A673 (cell line): ENCODE measurements around the gene PLPP1. TPM values are rescaled to one million over a fixed set of nuclear protein-coding genes. Genes with fewer than 3 reads are reported as not detected.
A peak's percentile ranks its signal among the peaks of the same experiment; 100 is the strongest.

Experiments used
- BruUV-seq: library from RNA; stranded (reverse); fragments of 400-500 nt; replicated peaks from 2 replicates; lab custom pipeline; 2021; lab: Mats Ljungman, UMichigan
- CTCF ChIA-PET: fragments of 300-600 bp; sonication (Branson Sonifier 250); formaldehyde crosslinking; loops from one replicate; lab custom pipeline; 2022; ENCODE audit warnings: antibody characterized with exemption; lab: Charles Lee
- POLR2A ChIA-PET: fragments of 300-600 bp; sonication (Branson Sonifier 250); formaldehyde crosslinking; loops from one replicate; lab custom pipeline; 2022; ENCODE audit warnings: antibody characterized with exemption; ENCODE audit not compliant: low non-redundant PET; lab: Charles Lee
- DNase-seq: peaks from one replicate; pipeline ENCODE4 v3.0.0-alpha.2; 2015; ENCODE audit warnings: low spot score
- H3K27ac ChIP-seq: fragments of 200-600 bp; sonication (generic); 2 replicates; pipeline ENCODE4 v1.5.1; 2016; ENCODE audit warnings: mixed run types, low read depth, mild to moderate bottlenecking, mixed read lengths, antibody characterized with exemption, low read length; ENCODE audit not compliant: poor library complexity, severe bottlenecking
- H3K27me3 ChIP-seq: fragments of 200-600 bp; sonication (generic); replicated peaks from 2 replicates; pipeline ENCODE4 v1.6.1; 2017; ENCODE audit warnings: mixed run types, low read depth, mild to moderate bottlenecking, mixed read lengths, antibody characterized with exemption, low read length; ENCODE audit not compliant: insufficient read depth, poor library complexity
- H3K36me3 ChIP-seq: fragments of 200-600 bp; sonication (generic); 2 replicates; pipeline ENCODE4 v1.6.1; 2016; ENCODE audit warnings: mixed run types, mild to moderate bottlenecking, mixed read lengths, antibody characterized with exemption, low read length; ENCODE audit not compliant: insufficient read depth, poor library complexity, severe bottlenecking
- H3K4me1 ChIP-seq: fragments of 200-600 bp; sonication (generic); 2 replicates; pipeline ENCODE4 v1.6.1; 2017; ENCODE audit warnings: mixed run types, mild to moderate bottlenecking, mixed read lengths, antibody characterized with exemption, low read length; ENCODE audit not compliant: insufficient read depth, poor library complexity, severe bottlenecking
- H3K4me3 ChIP-seq: fragments of 200-600 bp; sonication (generic); 2 replicates; pipeline ENCODE4 v1.5.1; 2016; ENCODE audit warnings: low read depth, mixed run types, mild to moderate bottlenecking, mixed read lengths, low read length; ENCODE audit not compliant: poor library complexity, severe bottlenecking
- H3K9me3 ChIP-seq: fragments of 200-600 bp; sonication (generic); 2 replicates; pipeline ENCODE4 v1.6.1; 2016; ENCODE audit warnings: mixed run types, low read depth, mild to moderate bottlenecking, mixed read lengths, antibody characterized with exemption, low read length; ENCODE audit not compliant: poor library complexity, severe bottlenecking
- EZH2 ChIP-seq: fragments of 200-600 bp; sonication (generic); IDR thresholded peaks from 2 replicates; pipeline ENCODE4 v1.6.1; 2017; ENCODE audit warnings: borderline replicate concordance, low read depth, mild to moderate bottlenecking, mixed read lengths, antibody characterized with exemption, low read length; ENCODE audit not compliant: poor library complexity, severe bottlenecking
- intact Hi-C: fragments of 100-400 bp; cut with micrococcal nuclease; formaldehyde crosslinking; loops from one replicate; pipeline ENCODE4 v1.10.0; 2022; ENCODE audit not compliant: unreplicated experiment
- total RNA-seq: library from RNA; stranded (reverse); gene quantifications from 2 replicates; pipeline ENCODE4 v1.2.3, GENCODE V29; 2021
- TF ChIP-seq, protein P1 (sequence below): fragments of 300-800, 200-600 bp; sonication (generic); conservative IDR thresholded peaks from 2 replicates; pipeline ENCODE4 v1.5.1; 2017; ENCODE audit warnings: low read depth, mild to moderate bottlenecking, antibody characterized with exemption, low read length, moderate library complexity, mixed read lengths

Gene PLPP1
- total RNA-seq, 1 experiment from 2014 or later, result 6.7 TPM

DNA sequence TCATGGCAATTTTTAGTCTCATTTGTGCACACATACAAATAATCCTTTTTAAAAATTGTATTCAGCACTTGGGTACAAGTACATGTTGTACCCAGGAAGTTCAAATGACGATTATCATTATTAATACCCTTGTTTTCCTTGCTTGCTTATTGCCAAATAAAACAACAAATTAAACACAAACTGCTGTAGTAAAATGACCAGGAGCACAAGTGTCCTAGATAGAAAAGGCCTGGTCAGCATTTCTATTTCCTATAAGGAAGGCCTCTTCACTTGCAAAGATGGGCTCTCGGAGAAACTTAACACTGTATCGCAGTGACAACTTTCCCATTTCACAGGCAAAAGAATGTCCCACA is 34.7 kb upstream of the PLPP1 start:
- H3K27me3 ChIP-seq, result no peaks in the 10 kb centered on the region
- H3K4me3 ChIP-seq, result no peak overlapping the region
- DNase-seq, result no peak
- TF ChIP-seq, protein P1, sequence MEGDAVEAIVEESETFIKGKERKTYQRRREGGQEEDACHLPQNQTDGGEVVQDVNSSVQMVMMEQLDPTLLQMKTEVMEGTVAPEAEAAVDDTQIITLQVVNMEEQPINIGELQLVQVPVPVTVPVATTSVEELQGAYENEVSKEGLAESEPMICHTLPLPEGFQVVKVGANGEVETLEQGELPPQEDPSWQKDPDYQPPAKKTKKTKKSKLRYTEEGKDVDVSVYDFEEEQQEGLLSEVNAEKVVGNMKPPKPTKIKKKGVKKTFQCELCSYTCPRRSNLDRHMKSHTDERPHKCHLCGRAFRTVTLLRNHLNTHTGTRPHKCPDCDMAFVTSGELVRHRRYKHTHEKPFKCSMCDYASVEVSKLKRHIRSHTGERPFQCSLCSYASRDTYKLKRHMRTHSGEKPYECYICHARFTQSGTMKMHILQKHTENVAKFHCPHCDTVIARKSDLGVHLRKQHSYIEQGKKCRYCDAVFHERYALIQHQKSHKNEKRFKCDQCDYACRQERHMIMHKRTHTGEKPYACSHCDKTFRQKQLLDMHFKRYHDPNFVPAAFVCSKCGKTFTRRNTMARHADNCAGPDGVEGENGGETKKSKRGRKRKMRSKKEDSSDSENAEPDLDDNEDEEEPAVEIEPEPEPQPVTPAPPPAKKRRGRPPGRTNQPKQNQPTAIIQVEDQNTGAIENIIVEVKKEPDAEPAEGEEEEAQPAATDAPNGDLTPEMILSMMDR, result no peak
- TF ChIP-seq EZH2, result no peak
- intact Hi-C loops, result no loop called here
- H3K36me3 ChIP-seq, result no peaks in the 10 kb centered on the region
- H3K9me3 ChIP-seq, result no peaks in the 10 kb centered on the region
- ChIA-PET CTCF (no interaction called here), POLR2A (no interaction called here)
- H3K4me1 ChIP-seq, result no peaks in the 10 kb centered on the region
- BruUV-seq, result no TSS peak
- no peak overlapping the region for H3K27ac ChIP-seq

DNA sequence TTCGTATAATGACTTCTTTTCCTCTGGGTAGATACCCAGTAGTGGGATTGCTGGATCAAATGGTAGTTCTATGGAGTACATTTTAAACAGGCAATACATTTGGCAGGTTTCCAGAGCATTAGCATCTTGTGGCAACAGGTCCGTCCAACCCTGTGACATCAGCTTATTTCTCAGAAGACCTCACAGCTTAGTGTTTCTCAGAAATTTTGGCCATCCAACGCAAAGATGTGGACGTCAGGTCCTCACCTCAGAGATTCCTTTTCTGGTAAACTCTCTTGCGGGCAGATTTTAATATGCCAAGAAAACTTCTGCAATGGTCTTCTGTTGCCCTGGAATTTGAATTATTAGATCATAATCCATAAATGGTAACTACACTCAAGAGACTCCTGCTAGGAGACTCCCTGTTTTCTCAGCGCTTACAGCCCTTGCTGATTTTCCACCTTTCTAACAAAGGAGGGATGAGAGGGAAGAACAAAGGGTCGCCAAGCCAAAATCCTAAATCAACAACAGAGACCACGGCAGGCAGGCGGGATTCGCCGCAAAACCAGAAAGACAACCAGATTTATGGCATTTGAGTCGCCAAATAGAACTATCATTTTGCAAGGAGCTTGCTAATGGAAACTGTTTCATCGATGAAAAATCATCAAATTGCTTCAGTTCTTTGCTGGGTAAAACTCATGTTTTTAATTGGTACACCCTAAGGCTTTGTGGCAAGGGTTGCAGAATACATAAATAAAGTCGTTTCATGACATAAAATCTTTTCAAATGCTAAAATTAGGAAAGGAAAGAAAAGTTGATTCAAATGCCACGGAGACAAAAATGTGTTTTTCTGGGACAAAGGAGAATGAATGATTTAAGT is 34.1 kb upstream of the PLPP1 start:
- no TSS peak for BruUV-seq
- no peak for DNase-seq
- Histone ChIP-seq H3K27ac (no peak overlapping the region), H3K4me3 (no peak overlapping the region), H3K4me1 (no peaks in the 10 kb centered on the region), H3K27me3 (no peaks in the 10 kb centered on the region), H3K9me3 (no peaks in the 10 kb centered on the region), H3K36me3 (no peaks in the 10 kb centered on the region)
- ChIA-PET POLR2A (no interaction called here), CTCF (no interaction called here)
- TF ChIP-seq, protein P1, result no peak
- TF ChIP-seq EZH2, result no peak
- intact Hi-C loops, result no loop called here

- Histone ChIP-seq H3K27ac (no peak overlapping the region), H3K4me3 (no peak overlapping the region), H3K27me3 (no peaks in the 10 kb centered on the region), H3K4me1 (no peaks in the 10 kb centered on the region), H3K9me3 (no peaks in the 10 kb centered on the region), H3K36me3 (no peaks in the 10 kb centered on the region)
- intact Hi-C loops, result no loop called here
- ChIA-PET CTCF (no interaction called here), POLR2A (no interaction called here)
- DNase-seq, result peak; percentile 6
- BruUV-seq, result no TSS peak
- TF ChIP-seq, protein P1, result no peak
- TF ChIP-seq EZH2, result no peak
These were observed 30.0 kb upstream of the PLPP1 start for GRCh38 chr5:55564721-55565120.
